Neural cell (in vitro differentiated cells): ENCODE measurements around the gene DNASE1L2. TPM values are rescaled to one million over a fixed set of nuclear protein-coding genes. Genes with fewer than 3 reads are reported as not detected.

Experiments used
- H2AFZ ChIP-seq: fragments of 200-600, 300-800 bp; sonication (generic), shearing (Covaris generic); 2 replicates; pipeline ENCODE4 v1.6.0; 2014; ENCODE audit warnings: low read depth, mild to moderate bottlenecking, antibody characterized with exemption, low read length, moderate library complexity
- H3F3A ChIP-seq: fragments of 200-600 bp; shearing (Covaris generic); 2 replicates; pipeline ENCODE4 v1.6.1; 2016; ENCODE audit warnings: mild to moderate bottlenecking, moderate library complexity, mixed read lengths, antibody characterized with exemption, low read length; ENCODE audit not compliant: insufficient read depth, poor library complexity, severe bottlenecking
- H3K27ac ChIP-seq: fragments of 200-600, 300-800 bp; sonication (generic), shearing (Covaris generic); 2 replicates; pipeline ENCODE4 v1.5.1; 2014; ENCODE audit warnings: mild to moderate bottlenecking, low read length, moderate library complexity
- H3K27me3 ChIP-seq: fragments of 300-800, 200-600 bp; sonication (generic), shearing (Covaris generic); 2 replicates; pipeline ENCODE4 v1.6.0; 2014; ENCODE audit warnings: mild to moderate bottlenecking, low read depth, low read length, moderate library complexity; ENCODE audit not compliant: insufficient read depth
- H3K36me3 ChIP-seq: fragments of 300-800, 200-600 bp; sonication (generic), shearing (Covaris generic); 2 replicates; pipeline ENCODE4 v1.5.1; 2014; ENCODE audit warnings: mild to moderate bottlenecking, antibody characterized with exemption, low read length, moderate library complexity; ENCODE audit not compliant: insufficient read depth
- H3K4me2 ChIP-seq: fragments of 300-800, 200-600 bp; sonication (generic), shearing (Covaris generic); 2 replicates; pipeline ENCODE4 v1.6.0; 2014; ENCODE audit warnings: mild to moderate bottlenecking, low read length
- H3K4me3 ChIP-seq: fragments of 300-800, 200-600 bp; sonication (generic), shearing (Covaris generic); 2 replicates; pipeline ENCODE4 v1.5.1; 2014; ENCODE audit warnings: mild to moderate bottlenecking, low read length, moderate library complexity
- H3K79me2 ChIP-seq: fragments of 200-600 bp; shearing (Covaris generic); replicated peaks from 2 replicates; pipeline ENCODE4 v1.6.0; 2014; ENCODE audit warnings: mild to moderate bottlenecking, low read length, moderate library complexity; ENCODE audit not compliant: insufficient read depth
- H3K9ac ChIP-seq: fragments of 300-800, 200-600 bp; sonication (generic), shearing (Covaris generic); 2 replicates; pipeline ENCODE4 v1.6.1; 2016; ENCODE audit warnings: mild to moderate bottlenecking, low read length, mixed read lengths
- H3K9me2 ChIP-seq: fragments of 200-600 bp; shearing (Covaris generic); 2 replicates; pipeline ENCODE4 v1.6.1; 2016; ENCODE audit warnings: mild to moderate bottlenecking, low read length, mixed read lengths; ENCODE audit not compliant: insufficient read depth
- H3K9me3 ChIP-seq: fragments of 200-600, 300-800 bp; sonication (generic), shearing (Covaris generic); 2 replicates; pipeline ENCODE4 v1.6.1; 2016; ENCODE audit warnings: mild to moderate bottlenecking, mixed run types, low read length, moderate library complexity, mixed read lengths
- H4K20me1 ChIP-seq: fragments of 200-600 bp; shearing (Covaris generic); 2 replicates; pipeline ENCODE4 v1.6.1; 2016; ENCODE audit warnings: mild to moderate bottlenecking, mixed run types; ENCODE audit not compliant: insufficient read depth
- CTCF ChIP-seq: fragments of 450-650 bp; IDR thresholded peaks from 2 replicates; pipeline ENCODE4 v1.5.1; 2014; ENCODE audit warnings: antibody characterized with exemption, mild to moderate bottlenecking, moderate library complexity; ENCODE audit not compliant: poor library complexity, severe bottlenecking
- EP300 ChIP-seq: fragments of 450-650 bp; conservative IDR thresholded peaks from 2 replicates; pipeline ENCODE4 v1.6.1; 2014; ENCODE audit warnings: antibody characterized with exemption, mild to moderate bottlenecking, moderate library complexity; ENCODE audit not compliant: poor library complexity, severe bottlenecking
- EZH2 ChIP-seq: fragments of 200-600, 300-800 bp; shearing (Covaris generic), sonication (generic); IDR thresholded peaks from 2 replicates; pipeline ENCODE4 v1.6.1; 2014; ENCODE audit warnings: antibody characterized with exemption, low read length, borderline replicate concordance, mild to moderate bottlenecking; ENCODE audit not compliant: insufficient read depth, poor library complexity, severe bottlenecking
- MXI1 ChIP-seq: fragments of 450-650 bp; conservative IDR thresholded peaks from 2 replicates; pipeline ENCODE4 v1.6.1; 2014; ENCODE audit warnings: antibody characterized with exemption, mild to moderate bottlenecking; ENCODE audit not compliant: poor library complexity, severe bottlenecking
- POLR2AphosphoS5 ChIP-seq: IDR thresholded peaks from 2 replicates; pipeline ENCODE4 v1.6.1; 2012
- RAD21 ChIP-seq: fragments of 450-650 bp; conservative IDR thresholded peaks from 2 replicates; pipeline ENCODE4 v1.6.1; 2014; ENCODE audit warnings: antibody characterized with exemption, mild to moderate bottlenecking, moderate library complexity
- REST ChIP-seq: IDR thresholded peaks from 2 replicates; pipeline ENCODE4 v1.6.1; 2012; ENCODE audit warnings: borderline replicate concordance
- SMC3 ChIP-seq: fragments of 450-650 bp; conservative IDR thresholded peaks from 2 replicates; pipeline ENCODE4 v1.6.1; 2014; ENCODE audit warnings: antibody characterized with exemption, mild to moderate bottlenecking, moderate library complexity; ENCODE audit not compliant: poor library complexity
- TAF1 ChIP-seq: IDR thresholded peaks from 2 replicates; pipeline ENCODE4 v1.6.1; 2012; ENCODE audit warnings: low read depth
- polyA plus RNA-seq: library from polyadenylated mRNA; depleted of rRNA; stranded (reverse); fragments of >200 nt; gene quantifications from 2 replicates; pipeline ENCODE4 v1.2.3, GENCODE V29; 2014

Gene DNASE1L2
- polyA plus RNA-seq, 1 donor from 2014 or later = 10.2 TPM

- Histone ChIP-seq H3K4me3 (no peak overlapping the region), H3K9ac (no peak overlapping the region), H2AFZ (no peak overlapping the region), H4K20me1 (no peaks in the 10 kb centered on the region), H3K9me2 (no peaks in the 10 kb centered on the region), H3K27ac (no peak overlapping the region), H3F3A (no peaks in the 10 kb centered on the region), H3K36me3 (no peaks in the 10 kb centered on the region), H3K4me2 (no peak overlapping the region), H3K79me2 (no peaks in the 10 kb centered on the region), H3K9me3 (no peaks in the 10 kb centered on the region), H3K27me3 (no peaks in the 10 kb centered on the region)
- TF ChIP-seq REST = no peak
- TF ChIP-seq CTCF = no peak
- TF ChIP-seq EP300 = no peak
- TF ChIP-seq TAF1 = no peak
- no peak for TF ChIP-seq MXI1
- no peak for TF ChIP-seq SMC3
- TF ChIP-seq POLR2AphosphoS5 = no peak
- TF ChIP-seq EZH2 = no peak
- TF ChIP-seq RAD21 = no peak
Observed at GRCh38 chr16:2187212-2187611, 49.0 kb upstream of the DNASE1L2 start.

- H3K4me3 ChIP-seq = no peak overlapping the region
- H3K4me2 ChIP-seq = no peak overlapping the region
- H4K20me1 ChIP-seq = no peaks in the 10 kb centered on the region
- no peaks in the 10 kb centered on the region for H3F3A ChIP-seq
- no peaks in the 10 kb centered on the region for H3K79me2 ChIP-seq
- no peaks in the 10 kb centered on the region for H3K9me3 ChIP-seq
- no peaks in the 10 kb centered on the region for H3K9me2 ChIP-seq
- no peaks in the 10 kb centered on the region for H3K36me3 ChIP-seq
- no peak for TF ChIP-seq EP300
- TF ChIP-seq RAD21 = no peak
- no peak for TF ChIP-seq POLR2AphosphoS5
- TF ChIP-seq EZH2 = no peak
- TF ChIP-seq TAF1 = no peak
- TF ChIP-seq SMC3 = no peak
- no peak for TF ChIP-seq CTCF
- no peak for TF ChIP-seq REST
- TF ChIP-seq MXI1 = no peak
- H3K27ac ChIP-seq = no peak overlapping the region
- H2AFZ ChIP-seq = no peak overlapping the region
- no peak overlapping the region for H3K9ac ChIP-seq
- H3K27me3 ChIP-seq = no peaks in the 10 kb centered on the region
Observed at GRCh38 chr16:2188395-2188794, 47.8 kb upstream of the DNASE1L2 start.
